GM19238 (cell line): ENCODE measurements around the gene BAZ1B.
"Not testable (repeated sequence)": the region's sequence is repeated elsewhere in the genome, so short reads cannot be mapped to it uniquely, and the experiment has no call there.

Experiments used
- DNase-seq: peaks from one replicate; pipeline ENCODE4 v3.0.0; 2011; ENCODE audit warnings: low spot score; ENCODE audit not compliant: insufficient read length

The BAZ1B gene

GRCh38 chr7:73503229-73503628 lies 18.9 kb downstream of the BAZ1B start:
- DNase-seq, result no peak

GRCh38 chr7:73496626-73497025 lies 25.5 kb downstream of the BAZ1B start:
- DNase-seq, result no peak

GRCh38 chr7:73495507-73495906 lies 26.6 kb downstream of the BAZ1B start:
- not testable (repeated sequence) for DNase-seq

- DNase-seq, result no peak
These were observed 32.1 kb downstream of the BAZ1B start for GRCh38 chr7:73489976-73490375.

GRCh38 chr7:73487486-73487885 lies 34.6 kb downstream of the BAZ1B start:
- no peak for DNase-seq

GRCh38 chr7:73483171-73483570 lies 38.9 kb downstream of the BAZ1B start:
- no peak for DNase-seq

GRCh38 chr7:73482746-73483145 lies 39.3 kb downstream of the BAZ1B start:
- no peak for DNase-seq

- DNase-seq, result not testable (repeated sequence)
These were observed 40.6 kb downstream of the BAZ1B start for GRCh38 chr7:73481521-73481920.

- DNase-seq, result no peak
These were observed 43.5 kb downstream of the BAZ1B start for GRCh38 chr7:73478549-73478948.

- DNase-seq, result no peak
These were observed 44.7 kb downstream of the BAZ1B start for GRCh38 chr7:73477376-73477775.

GRCh38 chr7:73470208-73470607 lies 51.9 kb downstream of the BAZ1B start:
- no peak for DNase-seq

GRCh38 chr7:73467046-73467445 lies 55.0 kb downstream of the BAZ1B start:
- DNase-seq, result not testable (repeated sequence)

GRCh38 chr7:73466112-73466511 lies 56.0 kb downstream of the BAZ1B start:
- no peak for DNase-seq

- no peak for DNase-seq
These were observed 58.1 kb downstream of the BAZ1B start for GRCh38 chr7:73463966-73464365.

GRCh38 chr7:73463260-73463659 lies 58.8 kb downstream of the BAZ1B start:
- no peak for DNase-seq

- no peak for DNase-seq
These were observed 60.3 kb downstream of the BAZ1B start for GRCh38 chr7:73461782-73462285.

- no peak for DNase-seq
These were observed 67.7 kb downstream of the BAZ1B start for GRCh38 chr7:73454424-73454823.

GRCh38 chr7:73452999-73453635 lies 69.0 kb downstream of the BAZ1B start:
- no peak for DNase-seq

GRCh38 chr7:73451780-73452398 lies 70.2 kb downstream of the BAZ1B start:
- DNase-seq, result no peak

GRCh38 chr7:73449422-73449821 lies 72.7 kb downstream of the BAZ1B start:
- DNase-seq, result no peak

- DNase-seq, result no peak
These were observed 73.5 kb downstream of the BAZ1B start for GRCh38 chr7:73448609-73449008.

- no peak for DNase-seq
These were observed 74.9 kb downstream of the BAZ1B start for GRCh38 chr7:73447121-73447733.

- DNase-seq, result no peak
These were observed 75.4 kb downstream of the BAZ1B start for GRCh38 chr7:73446682-73447081.
